NCI-H345 treated with DMSO at 0.1 percent for 48 hours (cell line): ENCODE results near the gene ZNF133.
"Not testable (repeated sequence)": the region's sequence is repeated elsewhere in the genome, so short reads cannot be mapped to it uniquely, and the experiment has no call there.

Experiments
- DNase-seq: peaks from one replicate; lab custom pipeline; 2025; ENCODE audit not compliant: unreplicated experiment; lab: John Stamatoyannopoulos, UW

Gene ZNF133

DNA sequence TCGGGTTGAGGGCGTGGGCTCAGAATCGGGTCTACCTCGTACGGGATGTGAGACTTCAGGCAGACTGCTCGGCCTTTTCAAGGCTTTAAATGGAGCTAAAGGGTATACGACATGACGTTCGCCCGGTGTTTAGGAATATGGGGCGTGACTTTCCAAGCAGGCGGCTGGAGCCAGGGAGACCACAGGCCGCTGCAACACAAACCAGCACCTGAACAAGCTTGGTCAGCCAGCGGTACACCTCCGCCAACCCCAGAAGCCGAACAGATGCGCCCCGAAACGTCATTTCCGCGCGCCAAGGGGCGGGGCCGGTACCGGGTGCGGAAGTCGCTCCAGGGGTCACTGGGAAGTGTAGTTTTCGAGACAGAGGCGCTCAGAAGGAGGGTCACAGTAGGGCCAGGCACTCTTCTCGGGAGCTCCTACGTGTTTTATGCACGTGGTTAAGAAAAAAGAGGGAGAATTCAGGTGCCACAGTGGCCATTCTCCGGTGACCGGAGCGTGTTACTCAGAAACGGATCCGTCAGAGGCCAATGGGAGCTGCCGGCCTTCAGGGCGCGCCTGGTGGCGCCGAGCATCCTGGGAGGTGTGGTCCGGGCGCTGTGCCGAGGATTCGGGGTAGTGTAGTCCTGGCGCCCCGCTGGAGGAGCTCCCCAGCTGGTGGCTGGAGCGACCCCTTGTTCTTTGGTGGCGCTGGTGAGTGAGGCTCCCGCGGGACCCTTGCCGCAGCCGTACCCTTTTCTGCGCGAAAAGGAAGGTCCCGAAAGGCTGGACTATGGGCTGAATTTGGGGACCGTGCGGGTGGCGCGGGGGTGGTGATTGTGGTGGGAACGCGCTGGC lies at the start of gene ZNF133:
ZNF133 (plus strand) TSS at position 613 of the 834 bp plus-strand sequence. CDS start 17,160 bp downstream, outside the sequence.
- peak; percentile 95 for DNase-seq

DNA sequence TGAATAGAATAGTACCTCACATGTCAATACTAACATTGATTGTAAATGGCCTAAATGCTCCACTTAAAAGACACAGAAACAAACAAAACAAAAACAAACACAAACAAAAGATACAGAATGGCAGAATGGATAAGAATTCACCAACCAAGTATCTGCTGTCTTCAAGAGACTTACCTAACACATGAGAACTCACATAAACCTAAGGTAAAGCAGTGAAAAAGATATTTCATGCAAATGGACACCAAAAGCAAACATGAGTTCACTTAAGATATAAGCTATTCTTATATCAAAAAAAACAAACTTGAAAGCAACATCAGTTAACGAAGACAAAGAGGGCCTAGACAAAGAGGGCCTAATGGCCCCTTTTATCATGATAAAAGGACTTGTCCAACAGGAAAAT lies 47.3 kb upstream of the ZNF133 start:
- no peak for DNase-seq

- DNase-seq: no peak
Measured at GRCh38 chr20:18243802-18244201, 44.5 kb upstream of the ZNF133 start.

DNA sequence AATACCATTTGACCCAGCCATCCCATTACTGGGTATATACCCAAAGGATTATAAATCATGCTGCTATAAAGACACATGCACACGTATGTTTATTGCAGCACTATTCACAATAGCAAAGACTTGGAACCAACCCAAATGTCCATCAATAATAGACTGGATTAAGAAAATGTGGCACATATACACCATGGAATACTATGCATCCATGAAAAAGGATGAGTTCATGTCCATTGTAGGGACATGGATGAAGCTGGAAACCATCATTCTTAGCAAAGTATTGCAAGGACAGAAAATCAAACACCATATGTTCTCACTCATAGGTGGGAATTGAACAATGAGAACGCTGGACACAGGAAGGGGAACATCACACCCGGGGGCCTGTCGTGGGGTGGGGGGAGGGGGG lies 39.8 kb upstream of the ZNF133 start:
- not testable (repeated sequence) for DNase-seq

- no peak for DNase-seq
Measured at GRCh38 chr20:18250217-18250616, 38.1 kb upstream of the ZNF133 start.

DNA sequence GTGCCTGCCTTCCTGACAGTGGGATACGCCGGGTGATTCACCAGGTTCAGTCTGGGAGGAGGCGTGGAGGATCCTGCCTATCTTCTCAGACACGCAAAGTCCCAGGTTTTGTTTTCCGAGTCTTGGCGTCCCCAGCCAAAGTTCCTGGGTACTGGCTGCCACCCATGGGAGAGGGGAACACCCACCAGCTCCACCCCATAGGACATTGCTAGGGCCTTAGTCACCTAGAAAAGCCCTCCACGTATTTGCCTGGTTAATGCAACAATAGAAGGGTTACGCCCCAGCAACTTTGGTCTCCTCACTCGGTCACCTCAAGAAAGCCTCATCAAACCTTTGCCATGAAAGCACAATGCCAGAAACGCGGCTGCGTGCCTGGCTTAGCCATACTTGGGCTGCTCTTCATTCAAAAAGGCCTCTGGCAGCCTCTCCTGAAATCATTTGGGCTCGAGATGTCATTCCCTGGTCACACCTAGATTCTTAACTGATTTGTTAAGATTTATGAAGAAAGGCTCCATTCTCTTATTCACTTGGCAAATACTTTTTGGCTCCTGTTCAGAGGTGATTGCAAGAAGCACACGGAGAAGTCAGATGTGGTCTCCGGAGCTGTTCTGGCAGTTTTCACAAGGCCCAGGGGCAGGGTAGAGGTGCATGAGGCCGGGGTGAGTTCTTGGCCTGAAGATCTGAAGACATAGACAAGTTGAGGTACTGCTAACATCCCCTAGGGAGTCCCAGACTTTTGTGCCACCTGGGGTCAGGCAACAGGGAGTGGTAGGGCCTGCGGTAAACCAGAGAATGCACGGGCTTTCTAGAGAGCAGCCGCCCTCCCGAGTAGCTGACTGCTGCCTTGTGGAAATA lies 35.5 kb upstream of the ZNF133 start:
- DNase-seq: no peak

- DNase-seq: no peak
Measured at GRCh38 chr20:18254615-18255014, 33.7 kb upstream of the ZNF133 start.

- no peak for DNase-seq
Measured at GRCh38 chr20:18255526-18255925, 32.8 kb upstream of the ZNF133 start.

GRCh38 chr20:18256440-18257090 lies 31.8 kb upstream of the ZNF133 start:
- DNase-seq: no peak

- DNase-seq: no peak
Measured at GRCh38 chr20:18258126-18258860, 30.0 kb upstream of the ZNF133 start.

- no peak for DNase-seq
Measured at GRCh38 chr20:18259730-18260129, 28.6 kb upstream of the ZNF133 start.

DNA sequence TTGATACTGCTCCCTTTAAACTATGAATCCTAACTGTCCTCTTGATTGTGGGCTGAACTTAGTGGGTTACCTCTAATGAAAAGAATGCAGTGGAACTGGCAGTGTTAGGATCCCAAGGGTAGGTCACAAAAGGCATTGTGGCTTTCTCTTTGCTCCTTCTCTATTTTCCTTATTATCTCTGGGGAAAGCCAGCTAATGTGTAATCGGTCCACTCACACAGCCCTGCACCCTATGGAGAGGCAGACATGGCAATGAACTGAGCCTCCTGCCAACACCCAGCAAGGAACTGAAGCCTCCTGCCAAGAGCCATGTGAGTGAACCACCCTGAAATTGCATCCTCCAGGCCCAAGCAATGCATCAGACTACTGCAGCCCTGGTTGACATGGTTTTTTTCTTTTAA lies 24.6 kb upstream of the ZNF133 start:
- no peak for DNase-seq

DNA sequence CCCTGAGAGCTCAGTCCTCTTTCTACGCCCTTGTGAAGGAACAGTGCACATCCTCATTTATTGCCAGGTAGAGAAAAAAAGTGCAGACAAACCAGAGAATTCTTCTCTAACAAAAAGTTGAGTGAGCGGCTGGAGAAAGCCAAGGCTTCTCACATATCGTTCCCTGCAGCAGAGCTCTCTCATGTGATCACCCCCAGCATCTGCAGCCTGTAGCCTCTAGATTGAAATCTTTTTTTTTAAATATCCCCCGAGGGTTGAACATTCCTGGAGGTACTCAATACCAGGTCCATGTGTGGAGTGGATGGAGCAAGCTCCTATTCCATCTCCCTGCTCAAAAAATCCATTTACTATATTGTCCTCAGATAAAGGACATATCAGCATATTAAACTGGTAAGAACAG lies 22.9 kb upstream of the ZNF133 start:
- no peak for DNase-seq

GRCh38 chr20:18266282-18266681 lies 22.0 kb upstream of the ZNF133 start:
- no peak for DNase-seq

GRCh38 chr20:18267815-18268214 lies 20.5 kb upstream of the ZNF133 start:
- DNase-seq: no peak

DNA sequence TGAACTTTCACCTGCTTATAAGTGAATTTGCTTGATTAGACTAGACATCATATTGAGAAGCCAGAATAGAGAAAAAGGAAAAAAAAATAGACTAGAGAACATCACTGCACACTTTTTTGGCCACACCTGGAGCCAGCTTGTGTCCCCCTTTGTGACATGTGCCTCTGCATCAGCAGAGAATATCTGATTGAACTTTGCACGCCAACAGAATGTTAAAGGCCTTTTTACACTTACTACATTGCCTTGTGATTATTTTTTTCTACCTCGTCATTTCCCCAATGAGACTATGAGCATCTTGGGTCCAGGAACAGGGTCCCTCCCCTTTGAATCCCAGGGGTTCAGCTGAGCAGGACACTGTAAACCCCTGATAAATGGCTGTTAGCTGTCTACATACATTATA lies 17.2 kb upstream of the ZNF133 start:
- no peak for DNase-seq

DNA sequence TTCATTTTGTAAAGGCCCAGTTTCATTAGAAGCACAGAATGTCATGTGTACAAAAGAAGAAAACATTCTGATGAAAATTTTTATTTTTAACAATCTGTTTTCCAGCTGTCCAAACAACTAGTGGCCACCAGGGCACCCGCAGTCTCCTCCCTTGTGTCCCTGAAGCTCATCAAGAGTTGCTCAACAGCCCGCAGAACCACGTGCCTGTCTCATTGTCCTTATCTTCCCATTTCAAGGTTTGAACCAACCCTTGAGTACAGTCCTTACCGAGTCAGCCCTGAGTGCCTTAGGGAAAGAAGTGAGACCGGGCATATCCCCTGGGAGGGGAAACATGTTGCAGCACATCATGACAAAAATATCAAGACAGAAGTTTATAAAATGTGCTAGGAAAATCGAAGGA lies 15.9 kb upstream of the ZNF133 start:
- no peak for DNase-seq

DNA sequence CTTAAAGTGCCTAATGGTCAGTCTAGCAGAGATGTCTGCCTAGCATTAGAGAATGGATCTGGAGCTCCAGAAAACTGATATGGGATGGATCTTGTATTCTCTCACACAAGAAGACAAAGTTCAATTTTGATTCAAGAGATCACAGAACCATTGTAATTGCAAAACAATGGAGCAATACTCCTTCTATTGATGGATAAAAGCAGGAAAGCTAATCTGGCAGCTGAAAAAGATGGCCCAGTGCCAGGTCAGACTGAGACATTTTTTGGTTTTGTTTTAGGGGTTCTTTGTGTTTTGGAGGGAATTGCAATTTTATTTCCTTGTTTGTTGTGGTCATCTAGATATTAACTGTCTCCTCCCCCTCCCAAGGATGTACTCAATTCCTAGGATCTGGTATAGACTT lies 14.6 kb upstream of the ZNF133 start:
- DNase-seq: no peak

- not testable (repeated sequence) for DNase-seq
Measured at GRCh38 chr20:18275960-18276359, 12.4 kb upstream of the ZNF133 start.

DNA sequence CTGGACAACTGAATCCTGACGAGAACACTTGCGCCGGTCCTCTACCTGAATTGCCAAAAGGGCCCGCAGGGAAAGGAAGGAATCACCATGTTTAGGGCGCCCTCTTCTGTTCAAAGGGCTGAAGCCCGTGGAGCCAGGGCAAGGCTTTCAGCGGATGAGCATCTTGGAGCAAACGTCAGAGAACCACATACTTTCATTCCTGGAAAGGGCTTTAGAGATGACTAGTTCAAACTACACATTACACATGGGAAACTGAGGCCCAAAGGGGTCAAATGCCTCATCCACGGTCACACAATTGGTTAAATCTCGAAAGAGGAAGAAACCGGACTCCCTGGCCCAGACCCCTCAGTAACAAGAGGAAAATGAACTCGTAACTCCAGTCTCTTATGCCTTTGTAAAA lies 11.5 kb upstream of the ZNF133 start:
- DNase-seq: peak; percentile 63

- DNase-seq: no peak
Measured at GRCh38 chr20:18279242-18279641, 9.1 kb upstream of the ZNF133 start.
